Stomach (tissue), 4 donors: ENCODE results near the gene CYB5R4.

Experiments used
- POLR2AphosphoS5 ChIP-seq, 3 donors: sonication (generic); formaldehyde crosslinking; IDR thresholded peaks; one replicate each; pipeline ENCODE4 v1.6.1; 2016; ENCODE audit warnings: antibody characterized with exemption in 3 of 3
- TF ChIP-seq, protein P1 (sequence below), 7 experiments: fragments of 450-650 bp in 4 of 7; fragments of 200-600 bp in 3 of 7; sonication (generic) in 3 of 7; IDR thresholded peaks; one replicate each; pipeline ENCODE4 v1.5.1; 2016 to 2019; ENCODE audit warnings: antibody characterized with exemption in 7 of 7, control low read depth in 2 of 7, mild to moderate bottlenecking in 1 of 7

DNA sequence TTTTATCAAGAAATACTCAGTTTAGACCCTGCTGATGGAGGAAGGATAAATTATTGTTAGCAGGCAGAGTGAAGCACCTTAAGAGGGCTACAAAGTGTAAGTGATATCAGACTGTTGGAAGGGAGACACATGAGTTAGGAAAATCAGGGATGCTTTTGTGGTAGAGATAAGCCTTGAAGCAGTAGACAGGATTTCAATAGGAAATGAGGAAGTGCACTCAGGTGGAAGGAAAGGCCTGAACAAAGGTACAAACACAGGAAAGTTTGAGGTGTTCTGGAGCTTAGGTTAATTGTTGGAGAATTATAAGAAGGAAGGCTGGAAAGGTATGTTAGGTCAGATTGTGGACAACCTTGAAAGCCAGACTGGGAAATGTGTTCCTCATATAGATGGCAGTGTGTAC is 7.6 kb downstream of the CYB5R4 start:
- TF ChIP-seq, protein P1, sequence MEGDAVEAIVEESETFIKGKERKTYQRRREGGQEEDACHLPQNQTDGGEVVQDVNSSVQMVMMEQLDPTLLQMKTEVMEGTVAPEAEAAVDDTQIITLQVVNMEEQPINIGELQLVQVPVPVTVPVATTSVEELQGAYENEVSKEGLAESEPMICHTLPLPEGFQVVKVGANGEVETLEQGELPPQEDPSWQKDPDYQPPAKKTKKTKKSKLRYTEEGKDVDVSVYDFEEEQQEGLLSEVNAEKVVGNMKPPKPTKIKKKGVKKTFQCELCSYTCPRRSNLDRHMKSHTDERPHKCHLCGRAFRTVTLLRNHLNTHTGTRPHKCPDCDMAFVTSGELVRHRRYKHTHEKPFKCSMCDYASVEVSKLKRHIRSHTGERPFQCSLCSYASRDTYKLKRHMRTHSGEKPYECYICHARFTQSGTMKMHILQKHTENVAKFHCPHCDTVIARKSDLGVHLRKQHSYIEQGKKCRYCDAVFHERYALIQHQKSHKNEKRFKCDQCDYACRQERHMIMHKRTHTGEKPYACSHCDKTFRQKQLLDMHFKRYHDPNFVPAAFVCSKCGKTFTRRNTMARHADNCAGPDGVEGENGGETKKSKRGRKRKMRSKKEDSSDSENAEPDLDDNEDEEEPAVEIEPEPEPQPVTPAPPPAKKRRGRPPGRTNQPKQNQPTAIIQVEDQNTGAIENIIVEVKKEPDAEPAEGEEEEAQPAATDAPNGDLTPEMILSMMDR (IDR thresholded peaks at IDR 0.05): no peak
- no peak for TF ChIP-seq POLR2AphosphoS5 (IDR thresholded peaks at IDR 0.05)
